Measurements from ENCODE around the gene DNM3.
"Not testable (repeated sequence)": the region's sequence is repeated elsewhere in the genome, so short reads cannot be mapped to it uniquely, and the experiment has no call there.

Gene DNM3

DNA sequence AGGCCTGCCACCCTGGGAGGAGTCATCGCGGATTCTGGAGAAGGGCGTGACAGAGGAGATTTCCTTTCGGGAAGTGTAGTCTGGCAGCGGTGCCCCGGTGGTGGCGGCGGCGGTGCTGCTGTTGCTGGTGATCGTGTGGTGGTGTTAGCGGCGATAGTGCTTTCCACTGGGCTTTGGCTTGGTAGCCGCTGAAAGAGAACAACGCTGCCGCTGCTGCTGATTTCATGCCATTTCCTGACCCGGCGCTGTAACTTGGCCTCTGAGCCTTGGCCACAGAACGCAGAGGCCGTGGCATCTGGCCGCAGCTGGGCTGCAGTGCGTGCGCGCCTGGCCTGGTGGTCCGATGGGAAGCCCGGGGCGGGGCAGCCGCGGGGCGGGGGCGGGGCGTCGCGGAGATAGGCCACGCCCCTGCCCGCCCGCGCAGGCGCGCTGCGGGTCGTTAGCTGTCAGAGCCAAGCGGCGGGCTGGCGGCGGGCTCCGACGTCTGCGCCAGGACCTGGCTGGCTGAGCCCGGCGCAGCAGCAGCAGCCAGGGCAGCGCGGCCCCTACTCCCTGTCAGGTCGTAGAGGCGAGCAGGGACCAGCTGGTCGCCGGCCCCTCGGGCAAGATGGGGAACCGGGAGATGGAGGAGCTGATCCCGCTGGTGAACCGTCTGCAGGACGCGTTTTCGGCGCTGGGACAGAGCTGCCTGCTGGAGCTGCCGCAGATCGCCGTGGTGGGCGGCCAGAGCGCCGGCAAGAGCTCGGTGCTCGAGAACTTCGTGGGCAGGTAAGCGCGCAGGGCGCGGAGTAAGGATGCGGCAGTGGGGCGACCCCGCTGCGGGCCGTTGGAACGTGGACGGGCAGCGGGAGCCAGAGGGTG is at the start of gene DNM3:
TSS of gene DNM3 (plus strand) at position 449 of the 861 bp plus-strand sequence. CDS start at position 608, 159 bp downstream.
- DNase-seq, result peak; percentile 68 to 80

DNA sequence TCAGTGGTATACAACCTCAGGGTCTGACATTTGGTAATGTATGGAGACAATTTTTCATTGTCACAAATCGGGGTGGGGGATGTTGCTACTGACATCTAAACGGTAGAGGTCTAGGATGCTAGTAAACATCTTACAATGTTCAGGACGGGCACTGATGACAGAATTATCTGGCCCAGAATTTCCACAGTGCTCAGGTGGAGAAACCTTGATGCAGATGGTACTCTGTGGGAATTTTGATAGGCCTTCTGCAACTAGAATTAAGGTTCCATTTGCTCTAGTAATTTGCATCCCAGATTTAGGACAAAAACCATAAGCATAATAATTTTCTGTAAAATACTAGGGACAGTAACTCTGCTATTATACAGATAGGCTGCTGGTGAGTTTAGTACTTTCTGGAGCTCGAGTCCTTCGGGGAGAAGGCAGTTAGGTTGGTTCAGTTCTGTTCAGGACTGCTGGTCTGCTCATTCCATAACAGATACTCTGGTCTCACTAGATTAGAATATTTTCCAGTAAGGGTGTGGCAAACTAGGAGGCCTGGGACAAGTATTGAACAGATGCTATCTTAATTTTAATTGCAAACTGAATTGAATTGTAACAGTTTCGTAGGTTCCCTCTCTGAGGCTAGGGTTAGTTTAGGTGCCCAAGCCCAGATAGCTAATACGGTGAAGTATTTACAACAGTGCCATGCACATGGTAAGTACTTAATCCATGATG is 48.5 kb upstream of the DNM3 start:
- no peak for DNase-seq

DNA sequence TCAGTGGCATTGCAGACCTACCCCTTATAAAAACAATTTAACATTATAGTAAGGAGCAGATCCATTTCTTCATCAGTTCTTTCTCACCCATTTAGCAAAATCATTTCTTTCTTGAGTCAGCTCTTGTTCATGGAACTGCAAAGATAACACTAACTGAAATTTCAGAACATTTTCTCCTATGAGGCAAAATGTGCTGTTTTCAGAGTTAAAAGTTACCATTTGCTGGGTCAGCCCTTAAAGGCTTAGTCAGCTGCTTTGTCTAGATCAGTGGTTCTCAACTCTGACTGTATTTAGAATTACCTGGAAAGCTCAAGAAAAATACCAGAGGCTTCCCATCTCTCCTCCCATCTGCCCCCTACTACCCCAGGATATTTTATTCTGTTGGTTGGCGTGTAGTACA is 47.7 kb upstream of the DNM3 start:
- no peak for DNase-seq

DNA sequence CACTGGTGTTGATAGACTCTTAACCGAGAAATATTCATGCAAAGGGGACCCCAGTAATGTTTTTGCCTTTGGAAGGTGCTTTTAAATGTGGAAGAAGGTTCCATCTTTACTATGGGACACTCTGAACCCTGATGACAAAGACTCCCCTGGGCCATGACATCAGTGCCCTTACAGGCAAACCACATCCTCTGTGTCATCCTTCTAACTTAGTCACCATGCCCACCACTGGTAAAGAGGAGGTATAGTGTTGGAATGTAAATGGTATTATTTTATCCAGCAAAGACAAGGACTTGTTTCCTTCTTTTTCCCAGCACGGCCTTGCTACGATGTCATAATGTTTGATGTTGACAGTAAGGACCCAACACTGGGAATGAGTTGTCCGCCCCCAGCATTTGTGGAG is 47.2 kb upstream of the DNM3 start:
- DNase-seq, result peak; percentile 21 to 45

DNA sequence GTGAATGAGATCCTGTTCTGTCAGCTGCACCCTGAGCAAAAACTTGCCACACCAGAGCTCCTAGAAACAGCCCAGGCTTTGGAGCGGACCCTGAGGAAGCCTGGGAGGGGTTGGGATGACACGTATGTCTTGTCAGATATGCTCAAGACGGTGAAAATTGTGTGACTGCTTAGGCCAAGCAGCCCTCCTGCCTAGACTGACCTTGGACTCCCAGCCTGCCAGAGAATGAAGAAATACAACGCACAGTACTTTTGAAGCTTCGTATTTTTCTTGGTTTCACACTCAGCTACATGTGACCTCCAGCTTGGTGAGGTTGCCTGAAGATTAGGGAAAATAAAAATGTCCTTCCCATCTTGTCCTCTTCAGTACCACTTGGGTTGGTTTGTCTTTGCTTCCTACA is 44.7 kb upstream of the DNM3 start:
- no peak for DNase-seq

DNA sequence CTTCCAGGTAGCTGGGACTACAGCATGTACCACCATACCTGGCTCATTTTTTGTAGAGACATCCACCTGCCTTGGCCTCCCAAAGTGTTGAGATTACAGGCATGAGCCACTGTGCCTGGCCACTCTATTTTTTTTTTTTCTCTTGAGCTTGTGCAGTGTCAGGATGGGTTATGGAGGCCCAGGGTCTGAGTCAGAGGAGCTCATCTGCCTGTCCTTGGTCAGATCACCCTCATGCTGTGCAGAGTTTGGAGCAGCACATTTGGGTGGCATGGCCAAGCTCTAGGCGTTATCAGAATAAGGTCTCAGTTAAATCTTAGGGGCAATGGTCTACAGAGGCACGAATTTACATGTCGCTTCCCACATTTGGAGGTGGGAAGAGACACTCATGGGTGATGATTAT is 43.0 kb upstream of the DNM3 start:
- no peak for DNase-seq

DNA sequence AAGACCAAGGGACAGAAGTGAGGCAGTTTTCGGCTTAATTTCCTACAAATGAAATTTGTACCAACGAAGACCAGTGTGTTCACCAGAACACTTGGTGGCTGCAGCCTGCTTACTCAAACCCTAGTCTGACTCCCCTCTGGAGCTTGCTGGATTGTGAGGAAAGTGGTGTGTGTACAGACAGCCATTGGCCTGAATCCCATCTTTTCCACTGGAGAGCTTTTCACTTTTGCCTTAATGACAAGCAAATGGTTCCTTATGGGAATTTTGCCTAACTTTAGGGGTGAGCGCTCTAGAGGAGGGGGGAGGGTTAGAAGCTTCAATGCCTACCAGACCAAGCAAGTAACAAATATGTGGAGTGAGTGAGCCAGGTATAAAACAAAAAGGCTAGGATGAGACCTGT is 42.5 kb upstream of the DNM3 start:
- DNase-seq, result no peak

DNA sequence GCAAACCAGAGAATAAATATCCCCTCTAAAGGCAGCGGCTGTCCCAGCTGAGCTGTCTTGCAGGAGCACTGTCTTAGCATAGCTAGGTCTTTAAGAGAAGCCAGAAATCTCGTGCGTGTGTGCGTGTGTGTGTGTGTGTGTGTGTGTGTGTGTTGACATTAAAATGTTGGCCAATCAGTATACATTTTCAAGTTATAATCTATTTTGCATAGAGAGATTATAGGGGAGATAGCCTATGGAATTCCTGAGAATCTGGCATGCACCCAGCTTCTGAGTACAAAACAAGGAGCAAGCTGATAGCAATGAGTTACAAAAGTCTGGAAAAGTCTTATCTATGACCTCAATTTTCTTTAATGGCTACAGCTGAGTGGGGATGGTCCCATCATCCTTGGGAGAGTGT is 42.1 kb upstream of the DNM3 start:
- DNase-seq, result no peak

DNA sequence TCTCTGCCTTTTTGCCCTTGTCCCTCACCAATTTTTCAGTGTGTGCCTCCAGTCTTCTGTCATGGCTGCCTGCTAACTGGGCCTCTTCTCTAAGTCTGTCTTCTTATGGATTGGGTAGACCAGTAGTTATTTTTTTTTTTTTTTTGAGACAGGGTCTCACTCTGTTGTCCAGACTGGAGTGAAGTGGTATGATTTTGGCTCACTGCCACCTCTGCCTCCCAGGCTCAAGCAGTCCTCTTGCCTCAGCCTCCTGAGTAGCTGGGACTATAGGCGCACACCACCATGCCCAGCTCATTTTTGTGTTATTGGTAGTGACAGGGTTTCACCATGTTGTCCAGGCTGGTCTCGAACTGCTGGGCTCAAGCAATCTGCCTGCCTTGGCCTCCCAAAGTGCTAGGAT is 41.6 kb upstream of the DNM3 start:
- DNase-seq, result not testable (repeated sequence)

DNA sequence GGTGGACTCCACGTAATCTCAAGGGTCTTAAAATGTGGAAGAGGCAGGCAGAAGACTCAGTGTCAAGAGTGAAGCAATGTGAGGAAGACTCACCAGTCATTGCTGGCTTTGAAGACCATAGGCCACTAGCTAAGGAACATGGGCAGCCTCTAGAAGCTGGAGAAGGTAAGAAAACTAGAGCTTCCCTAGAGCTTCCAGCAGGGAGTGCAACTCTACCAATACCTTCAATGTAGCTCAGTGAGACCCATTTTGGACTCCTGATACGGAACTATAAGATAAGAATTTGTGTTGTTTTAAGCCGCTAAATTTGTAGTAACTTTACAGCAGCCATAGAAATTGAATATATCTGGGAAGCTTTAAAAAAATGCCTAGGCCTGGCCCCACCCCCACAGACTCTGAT is 41.0 kb upstream of the DNM3 start:
- no peak for DNase-seq

DNA sequence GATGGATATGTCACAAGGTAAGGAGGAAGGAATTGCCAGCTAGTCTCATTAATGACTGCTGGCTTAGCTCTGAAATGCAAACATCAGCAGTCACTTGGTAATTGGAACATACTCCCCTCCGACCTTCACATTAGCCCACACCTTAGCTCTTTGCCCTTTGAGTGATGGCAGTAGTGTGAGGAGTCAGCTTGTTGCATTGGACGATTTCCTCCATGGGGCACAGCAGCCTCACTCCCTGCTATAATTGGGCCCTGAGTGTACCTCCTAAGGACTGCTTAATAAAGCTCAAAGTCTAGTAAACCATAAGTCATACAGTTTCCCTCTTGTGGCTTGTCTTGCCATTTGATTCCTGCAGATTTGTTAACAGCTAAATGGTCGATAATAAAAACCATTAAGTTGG is 40.4 kb upstream of the DNM3 start:
- DNase-seq, result no peak

DNA sequence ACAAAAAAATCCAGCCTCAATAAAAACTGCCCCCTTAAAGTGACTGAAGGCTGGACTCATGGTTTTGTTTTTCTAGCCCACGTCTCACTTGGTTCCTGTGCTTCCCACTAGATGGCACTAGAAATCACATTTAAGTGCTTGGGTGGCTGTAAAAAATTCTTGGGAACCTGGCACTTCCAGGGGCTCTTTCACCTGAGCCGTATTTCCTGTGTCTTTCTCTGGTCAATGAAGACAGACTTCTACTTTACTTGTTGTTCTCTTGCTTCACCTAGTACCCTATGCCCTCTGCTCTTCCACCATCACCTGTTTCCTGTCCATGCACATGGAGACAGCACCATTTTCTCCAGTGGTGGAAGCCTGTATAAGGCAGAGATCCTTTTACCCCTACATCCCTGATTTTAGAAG is 39.8 kb upstream of the DNM3 start:
- peak in 1 of 2 donors; percentile 54 for DNase-seq

DNA sequence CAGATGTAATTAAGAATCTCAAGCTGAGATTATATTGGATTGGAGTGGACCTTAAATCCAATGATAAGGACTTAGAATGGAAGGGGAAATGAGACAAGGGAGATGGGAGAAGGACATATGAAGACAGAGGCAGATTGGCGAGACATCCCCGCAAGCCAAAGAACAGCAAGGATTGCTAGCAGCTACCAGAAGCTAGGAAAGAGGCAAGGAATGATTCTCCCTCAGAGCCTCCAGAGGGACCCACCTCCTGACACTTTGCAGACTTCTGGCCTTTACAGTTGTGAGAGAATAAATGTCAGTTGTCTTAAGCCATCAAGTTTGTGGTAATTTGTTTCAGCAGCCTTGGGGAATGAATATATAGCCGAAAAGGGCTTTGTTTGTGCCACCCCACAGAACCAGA is 39.1 kb upstream of the DNM3 start:
- no peak for DNase-seq

DNA sequence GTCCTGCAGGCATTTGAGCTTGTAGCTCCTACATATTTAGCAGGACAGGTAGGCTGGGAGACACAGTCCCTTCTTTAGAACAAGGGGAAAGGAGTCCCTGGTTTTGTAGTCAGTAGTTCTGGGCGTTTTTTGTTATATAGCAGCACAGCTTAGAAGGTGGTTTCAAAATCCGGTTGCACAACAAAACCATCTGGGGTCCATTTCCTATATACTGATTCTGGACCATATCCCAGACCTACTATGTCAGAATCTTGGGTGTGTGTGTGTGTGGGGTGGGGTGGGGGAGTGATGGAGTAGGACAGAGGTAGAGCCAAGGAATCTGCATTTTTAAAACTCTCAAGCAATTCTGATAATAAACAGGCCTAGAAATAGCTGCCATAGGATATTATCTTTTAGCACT is 38.3 kb upstream of the DNM3 start:
- no peak for DNase-seq

DNA sequence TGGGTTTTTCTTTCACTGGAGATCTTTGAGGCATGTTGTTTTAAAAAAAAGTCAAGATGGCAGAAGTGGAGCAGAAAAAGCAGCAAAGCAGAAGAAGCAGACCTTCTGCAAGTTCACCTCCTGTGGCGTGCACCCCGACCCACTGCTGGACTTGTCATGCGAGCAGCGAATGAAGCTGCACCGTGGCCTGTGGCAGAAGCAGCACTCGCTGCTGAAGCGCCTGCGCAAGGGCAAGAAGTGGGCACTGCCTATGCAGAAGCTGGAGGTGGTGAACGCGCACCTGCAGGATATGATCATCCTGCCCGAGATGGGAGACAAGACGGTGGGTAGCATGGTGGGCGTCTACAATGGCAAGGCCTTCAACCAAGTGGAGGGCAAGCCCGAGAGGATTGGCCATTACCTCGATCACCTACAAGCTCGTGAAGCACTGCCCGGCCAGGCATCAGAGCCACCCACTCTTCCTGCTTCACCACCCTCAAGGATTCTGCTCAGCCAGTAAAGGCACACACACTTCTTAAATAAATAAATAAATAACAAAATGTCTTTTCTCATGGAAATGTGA is 37.8 kb upstream of the DNM3 start:
- DNase-seq, result no peak

DNA sequence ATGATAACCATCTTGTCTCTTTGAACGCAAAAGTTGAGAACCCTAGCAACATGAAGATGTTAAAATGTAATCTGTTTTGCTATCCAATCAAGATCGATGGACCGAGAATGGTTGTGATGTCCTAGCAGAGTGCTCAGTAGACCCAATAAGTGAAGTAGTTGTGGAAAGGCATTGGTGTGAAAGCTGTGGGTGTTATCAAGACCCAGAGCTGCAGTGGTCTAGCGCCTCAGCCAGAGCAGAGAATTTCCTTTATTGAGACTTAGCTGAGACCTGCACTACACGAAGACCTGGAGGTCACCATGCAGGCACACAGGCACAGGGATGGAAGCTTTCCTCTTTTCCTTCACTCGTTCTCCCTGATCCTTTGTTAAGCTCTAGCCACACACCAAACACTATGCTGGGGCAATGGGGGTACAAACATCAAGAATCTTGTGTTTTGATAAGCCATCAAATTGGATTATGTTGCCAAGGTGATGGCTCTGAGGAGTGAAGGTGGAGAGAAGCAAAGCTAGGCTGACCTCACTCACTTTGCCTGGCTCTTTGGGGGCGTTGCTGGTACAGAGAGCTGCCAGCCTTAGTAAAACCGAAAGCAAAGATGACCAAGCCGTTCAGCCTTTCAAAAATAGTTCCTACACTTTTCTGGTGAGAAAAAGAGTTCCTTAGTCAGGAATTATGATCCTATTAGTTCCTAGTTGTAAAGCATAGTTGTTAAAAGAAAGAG is 35.7 kb upstream of the DNM3 start:
- DNase-seq, result peak; percentile 33 to 45

DNA sequence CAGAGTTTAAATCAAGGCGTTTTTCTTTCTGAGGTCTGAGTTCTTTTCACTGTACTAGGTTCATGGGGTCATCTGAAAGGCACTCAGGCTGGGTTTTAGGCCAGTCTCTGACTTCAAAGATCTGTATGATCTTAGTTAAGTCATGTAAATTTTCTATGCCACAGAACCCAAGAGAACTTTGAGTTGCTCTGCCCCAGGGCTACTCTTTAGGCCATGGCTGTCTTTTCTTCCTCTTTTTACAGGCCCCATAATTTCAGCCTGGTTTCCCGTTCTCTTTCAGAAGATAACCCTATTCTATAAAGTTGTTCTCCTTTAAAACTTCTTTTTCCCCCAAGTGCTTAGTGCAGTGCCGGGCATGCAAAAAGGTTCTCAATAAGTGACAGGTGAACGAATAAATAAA is 33.7 kb upstream of the DNM3 start:
- DNase-seq, result no peak

DNA sequence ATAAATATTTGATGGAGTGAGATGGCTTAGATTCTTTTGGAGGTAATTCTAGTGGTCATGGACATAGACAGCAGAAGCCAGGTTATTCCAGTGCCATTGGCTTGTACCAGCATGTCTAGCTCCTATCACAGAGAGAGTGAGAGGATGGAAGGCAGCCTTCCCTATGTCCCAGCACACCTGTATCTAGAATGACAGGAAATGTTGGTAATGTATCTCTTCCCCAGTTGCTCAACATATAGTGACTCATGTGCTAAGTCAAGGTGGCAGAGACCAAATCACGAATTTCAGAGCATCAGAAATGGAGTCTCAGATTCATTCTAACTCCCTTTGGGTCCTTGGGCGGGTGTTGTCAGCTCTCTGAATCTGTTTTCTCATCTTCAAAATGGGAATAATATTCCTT is 31.5 kb upstream of the DNM3 start:
- DNase-seq, result no peak

DNA sequence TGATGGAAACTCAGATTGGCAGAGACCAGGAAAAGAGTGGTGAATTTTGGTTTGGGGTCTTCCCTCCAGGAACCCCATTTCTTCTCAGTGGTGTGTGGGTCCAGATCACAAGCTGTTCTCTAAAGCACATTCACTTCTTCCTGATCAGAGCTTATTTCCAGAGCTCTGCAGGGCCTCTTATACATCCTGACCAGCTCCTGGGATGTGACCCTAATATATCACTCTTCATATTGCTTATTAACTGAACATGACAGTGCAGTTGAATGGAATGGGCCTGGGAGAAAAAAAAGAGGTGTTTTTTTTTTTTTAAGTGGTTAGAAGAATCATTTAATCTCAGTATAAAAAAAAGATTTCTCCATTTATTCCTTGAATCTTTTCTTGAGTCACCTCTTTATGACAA is 29.6 kb upstream of the DNM3 start:
- DNase-seq, result no peak

DNA sequence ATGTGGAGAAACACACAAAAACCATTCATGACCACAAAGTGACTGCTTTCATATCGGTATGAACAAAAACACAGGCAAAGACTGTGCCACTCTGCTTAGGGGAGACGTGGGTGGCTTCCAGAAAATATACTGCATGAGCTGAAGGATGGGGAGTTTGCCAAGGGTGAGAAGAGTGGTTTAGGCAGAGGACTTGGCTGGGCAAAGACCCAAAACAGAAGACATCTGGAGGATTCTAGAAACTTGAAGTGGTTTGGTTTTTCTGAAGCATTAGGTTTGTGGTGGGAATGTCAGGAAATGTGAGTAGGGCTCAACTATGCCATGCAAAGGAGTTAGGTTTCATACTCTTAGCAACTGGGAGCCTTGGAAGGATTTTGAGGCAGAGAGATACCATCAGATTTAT is 26.6 kb upstream of the DNM3 start:
- no peak for DNase-seq

DNA sequence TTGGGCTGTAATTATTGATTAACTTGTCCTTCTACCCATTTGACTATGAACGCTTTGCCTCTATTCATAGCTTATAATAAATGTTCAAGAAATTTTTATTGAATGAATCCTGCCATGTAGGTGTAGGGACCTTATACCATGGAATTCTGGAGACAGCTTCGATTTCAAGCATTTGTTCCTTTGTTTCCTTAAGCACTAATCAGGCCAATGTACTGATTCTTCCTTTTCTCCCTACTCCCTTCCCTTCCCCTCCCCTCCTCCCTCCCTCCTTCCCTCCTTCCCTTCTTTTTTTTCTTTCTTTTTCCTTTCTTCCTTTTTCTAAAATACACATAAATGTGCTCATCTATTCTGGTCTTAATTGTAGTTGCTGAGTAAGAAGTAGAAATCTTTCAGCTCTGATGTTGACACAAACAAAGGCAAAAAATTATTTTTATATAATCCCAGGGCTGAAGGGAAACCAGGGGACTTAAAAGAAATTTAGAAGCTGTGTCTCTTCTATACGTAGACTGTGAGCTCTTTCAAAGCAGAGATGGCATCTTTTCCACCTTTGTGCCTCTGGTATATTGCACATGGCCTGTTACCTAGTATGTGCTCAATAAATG is 24.9 kb upstream of the DNM3 start:
- no peak for DNase-seq

DNA sequence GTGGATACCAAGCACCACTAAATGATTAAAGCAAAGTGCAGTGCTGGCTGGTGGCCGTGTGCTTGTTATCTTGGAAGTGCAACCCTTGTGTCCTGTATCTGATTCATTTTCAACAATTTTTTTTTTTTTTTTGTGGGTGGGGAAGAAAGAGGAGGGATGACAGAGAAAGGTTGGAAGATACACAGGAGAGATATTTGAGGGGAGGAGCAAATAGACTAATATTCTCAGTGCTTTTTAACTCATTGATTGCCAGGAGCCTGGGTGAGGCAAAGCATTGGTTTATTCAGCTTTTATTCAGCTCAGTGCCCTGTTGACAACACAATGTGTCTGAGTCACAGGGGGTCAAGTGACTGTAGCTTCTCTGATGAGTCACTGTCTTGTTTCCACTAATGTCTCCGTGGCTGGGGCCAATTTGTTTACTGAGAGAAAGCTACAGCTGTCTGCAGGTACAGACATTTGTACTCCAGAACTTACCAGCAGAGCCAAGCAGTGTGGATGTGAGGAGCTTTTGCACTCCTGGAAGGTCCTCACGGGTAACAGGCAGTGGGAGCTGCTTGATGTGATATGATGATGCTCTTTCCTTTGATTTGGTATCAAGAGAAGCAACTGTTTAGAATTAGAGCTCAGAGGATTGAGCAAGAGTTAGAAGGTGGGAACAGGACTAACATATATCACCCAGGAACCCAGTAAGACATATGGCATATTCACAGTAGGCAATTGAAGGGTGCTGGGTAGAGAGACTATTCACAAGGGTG is 23.6 kb upstream of the DNM3 start:
- peak; percentile 60 to 80 for DNase-seq
